ENCODE measurements around the gene SPR.

Gene SPR

GRCh38 chr2:72891091-72891818 is 4.0 kb downstream of the SPR start:
- H3K27ac ChIP-seq, result no peak overlapping the region
- TF ChIP-seq, protein P1, sequence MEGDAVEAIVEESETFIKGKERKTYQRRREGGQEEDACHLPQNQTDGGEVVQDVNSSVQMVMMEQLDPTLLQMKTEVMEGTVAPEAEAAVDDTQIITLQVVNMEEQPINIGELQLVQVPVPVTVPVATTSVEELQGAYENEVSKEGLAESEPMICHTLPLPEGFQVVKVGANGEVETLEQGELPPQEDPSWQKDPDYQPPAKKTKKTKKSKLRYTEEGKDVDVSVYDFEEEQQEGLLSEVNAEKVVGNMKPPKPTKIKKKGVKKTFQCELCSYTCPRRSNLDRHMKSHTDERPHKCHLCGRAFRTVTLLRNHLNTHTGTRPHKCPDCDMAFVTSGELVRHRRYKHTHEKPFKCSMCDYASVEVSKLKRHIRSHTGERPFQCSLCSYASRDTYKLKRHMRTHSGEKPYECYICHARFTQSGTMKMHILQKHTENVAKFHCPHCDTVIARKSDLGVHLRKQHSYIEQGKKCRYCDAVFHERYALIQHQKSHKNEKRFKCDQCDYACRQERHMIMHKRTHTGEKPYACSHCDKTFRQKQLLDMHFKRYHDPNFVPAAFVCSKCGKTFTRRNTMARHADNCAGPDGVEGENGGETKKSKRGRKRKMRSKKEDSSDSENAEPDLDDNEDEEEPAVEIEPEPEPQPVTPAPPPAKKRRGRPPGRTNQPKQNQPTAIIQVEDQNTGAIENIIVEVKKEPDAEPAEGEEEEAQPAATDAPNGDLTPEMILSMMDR (IDR thresholded peaks at IDR 0.05; ENCODE audit: low read depth, low read length, missing control alignments), result no peak
- peaks cover 16% of the 10 kb centered on the region for H3K27me3 ChIP-seq (replicated peaks)
- no peak overlapping the region for H3K4me3 ChIP-seq (ENCODE audit: low read depth, low read length)
- in situ Hi-C loops (cut with HindIII; ENCODE audit: low pct_ligation_motif_present, low sequenced_read_pairs), result no loop called here
- H3K36me3 ChIP-seq (replicated peaks), result no peaks in the 10 kb centered on the region
- no peak for DNase-seq

- peak; percentile 40 for DNase-seq
- TF ChIP-seq, protein P1 (IDR thresholded peaks at IDR 0.05; ENCODE audit: low read depth, low read length, missing control alignments), result peak; percentile 92
- H3K27ac ChIP-seq, result no peak overlapping the region
- in situ Hi-C loops (cut with HindIII; ENCODE audit: low pct_ligation_motif_present, low sequenced_read_pairs), result no loop called here
- H3K36me3 ChIP-seq (replicated peaks), result no peaks in the 10 kb centered on the region
- no peak overlapping the region for H3K4me3 ChIP-seq (ENCODE audit: low read depth, low read length)
- H3K27me3 ChIP-seq (replicated peaks), result peaks cover 20% of the 10 kb centered on the region
Measured at GRCh38 chr2:72892506-72893173, 5.4 kb downstream of the SPR start.

GRCh38 chr2:72893594-72894319 is 6.5 kb downstream of the SPR start:
- in situ Hi-C loops (cut with HindIII; ENCODE audit: low pct_ligation_motif_present, low sequenced_read_pairs), result no loop called here
- no peak overlapping the region for H3K27ac ChIP-seq
- H3K4me3 ChIP-seq (ENCODE audit: low read depth, low read length), result no peak overlapping the region
- DNase-seq, result peak; percentile 74
- TF ChIP-seq, protein P1 (IDR thresholded peaks at IDR 0.05; ENCODE audit: low read depth, low read length, missing control alignments), result peak; percentile 92
- peaks cover 26% of the 10 kb centered on the region for H3K27me3 ChIP-seq (replicated peaks)
- H3K36me3 ChIP-seq (replicated peaks), result no peaks in the 10 kb centered on the region

DNA sequence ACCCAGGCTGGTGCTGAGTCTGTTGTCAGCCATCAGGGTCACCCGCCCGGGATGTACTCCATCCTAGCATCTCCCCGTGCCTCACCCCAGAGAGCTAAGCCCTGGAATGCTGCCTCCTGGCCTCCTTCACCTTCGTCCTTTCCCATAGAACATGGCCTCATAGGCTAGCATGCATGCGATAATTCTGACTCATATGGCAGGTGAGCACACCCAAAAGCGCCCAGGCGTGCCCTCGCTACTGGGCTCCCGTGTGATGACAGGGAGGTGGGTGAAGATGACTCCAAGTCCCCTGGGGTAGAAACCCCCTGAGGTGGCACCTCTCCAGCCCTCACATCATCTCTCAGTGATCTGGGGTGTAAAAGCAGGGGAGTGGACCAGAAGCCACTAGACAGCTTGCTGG is 7.3 kb downstream of the SPR start:
- DNase-seq, result no peak
- in situ Hi-C loops (cut with HindIII; ENCODE audit: low pct_ligation_motif_present, low sequenced_read_pairs), result no loop called here
- Histone ChIP-seq H3K4me3 (ENCODE audit: low read depth, low read length) (no peak overlapping the region), H3K27me3 (replicated peaks) (peaks cover 30% of the 10 kb centered on the region), H3K27ac (no peak overlapping the region), H3K36me3 (replicated peaks) (no peaks in the 10 kb centered on the region)
- TF ChIP-seq, protein P1 (IDR thresholded peaks at IDR 0.05; ENCODE audit: low read depth, low read length, missing control alignments), result no peak

GRCh38 chr2:72895154-72895553 is 7.9 kb downstream of the SPR start:
- Histone ChIP-seq H3K27me3 (replicated peaks) (peaks cover 32% of the 10 kb centered on the region), H3K4me3 (ENCODE audit: low read depth, low read length) (no peak overlapping the region), H3K27ac (no peak overlapping the region), H3K36me3 (replicated peaks) (no peaks in the 10 kb centered on the region)
- TF ChIP-seq, protein P1 (IDR thresholded peaks at IDR 0.05; ENCODE audit: low read depth, low read length, missing control alignments), result no peak
- DNase-seq, result no peak
- in situ Hi-C loops (cut with HindIII; ENCODE audit: low pct_ligation_motif_present, low sequenced_read_pairs), result no loop called here

Data from brain microvascular endothelial cell (primary cell).